Superior temporal gyrus (tissue), 1 donor: Measurements from ENCODE around the gene STT3A.

Source experiments
- DNase-seq: peaks from one replicate; pipeline ENCODE4 v3.0.0-alpha.2; 2016; ENCODE audit errors: extremely low spot score

Gene STT3A

DNA sequence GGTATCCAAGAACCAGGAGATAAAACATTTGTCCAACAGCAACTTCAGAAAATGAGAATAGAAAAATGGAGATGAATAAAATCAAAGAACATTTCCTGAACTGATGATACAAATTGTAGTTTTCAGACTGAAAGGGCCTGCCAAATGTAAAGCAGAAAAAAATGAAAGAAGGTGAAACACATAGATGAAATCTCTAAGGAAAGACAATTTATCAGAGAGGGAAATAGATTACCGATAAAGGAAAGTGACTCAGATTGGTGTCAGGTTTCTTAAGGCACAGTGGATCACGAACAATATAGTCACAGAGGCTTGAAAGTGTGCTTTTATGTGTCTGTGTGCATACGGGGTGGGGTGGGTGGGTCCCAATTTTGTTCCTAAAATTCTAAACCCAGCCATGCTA lies 4.1 kb upstream of the STT3A start:
- DNase-seq, result no peak

- peak; percentile 26 for DNase-seq
These were observed 875 bp upstream of the STT3A start for GRCh38 chr11:125591649-125592304.

DNA sequence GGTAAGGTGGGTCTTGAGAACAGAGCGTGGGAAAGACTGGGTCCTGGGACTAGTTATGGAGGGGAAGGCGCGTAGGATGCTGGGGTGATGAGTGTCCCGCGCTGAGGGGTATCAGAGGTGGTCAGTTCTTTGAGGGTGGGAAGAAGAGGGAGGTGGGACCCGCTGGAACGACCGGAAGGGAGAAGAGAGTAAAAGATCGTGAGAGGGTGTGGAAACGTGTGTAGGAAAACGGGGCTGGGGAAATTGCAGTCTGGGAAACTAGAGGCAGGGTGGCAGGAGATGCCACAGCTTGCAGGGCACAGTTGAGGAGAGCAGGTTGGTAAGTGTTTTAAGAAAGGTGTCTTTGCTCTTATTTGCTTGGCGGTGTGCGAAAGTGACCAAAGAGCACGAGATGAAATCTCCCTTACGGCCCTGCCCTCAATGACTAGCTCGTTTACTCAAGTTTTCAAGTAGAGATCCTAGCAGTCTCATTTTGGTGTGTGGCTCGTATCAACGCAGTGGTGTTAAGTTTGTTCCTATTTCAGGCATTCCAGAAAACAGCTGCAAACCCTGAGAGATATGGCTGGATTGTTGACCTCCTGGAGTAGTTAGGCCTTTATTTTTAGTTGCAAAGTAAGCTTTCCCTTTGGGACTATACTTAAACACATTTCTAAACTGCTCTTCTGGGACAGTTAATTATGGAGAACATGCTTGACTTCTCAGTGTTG lies 615 bp downstream of the STT3A start:
- DNase-seq, result no peak

DNA sequence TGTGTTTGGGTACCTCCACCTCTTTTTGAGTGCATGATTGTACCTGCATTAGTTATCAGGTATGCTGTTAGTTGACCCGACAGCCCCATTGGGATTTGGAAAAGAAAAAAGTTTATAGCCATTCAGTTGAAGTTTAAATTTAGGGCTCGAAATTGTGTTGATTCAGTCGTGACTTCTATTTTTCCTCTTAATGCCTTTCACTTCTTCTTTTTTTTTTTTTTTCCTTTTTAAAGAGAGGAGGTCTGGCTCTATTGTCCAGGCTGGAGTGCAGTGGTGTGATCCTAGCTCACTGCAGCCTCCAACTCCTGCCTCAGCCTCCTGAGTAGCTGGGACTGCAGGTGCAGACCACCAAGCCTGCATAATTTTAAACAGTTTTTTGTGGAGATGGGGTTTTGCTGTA lies 2.3 kb downstream of the STT3A start:
- DNase-seq, result no peak

GRCh38 chr11:125600663-125601062 lies 8.0 kb downstream of the STT3A start:
- no peak for DNase-seq

GRCh38 chr11:125603207-125603606 lies 10.6 kb downstream of the STT3A start:
- DNase-seq, result no peak

DNA sequence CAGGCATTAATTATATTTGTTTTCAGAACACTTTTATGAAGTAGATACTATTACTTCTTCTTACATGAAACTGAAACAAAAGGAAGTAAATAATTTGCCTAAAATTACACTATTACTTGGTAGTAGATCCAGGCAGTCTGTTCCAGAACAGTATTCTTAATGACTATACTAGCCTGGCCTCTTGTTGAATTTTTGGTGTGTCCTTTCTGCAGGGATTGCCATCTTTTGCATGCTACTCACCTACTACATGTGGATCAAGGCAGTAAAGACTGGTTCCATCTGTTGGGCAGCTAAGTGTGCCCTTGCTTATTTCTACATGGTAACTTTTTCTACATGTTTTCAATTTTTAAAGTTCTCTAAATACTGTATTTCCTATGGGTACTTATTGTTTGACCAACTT lies 12.8 kb downstream of the STT3A start:
- DNase-seq, result no peak

GRCh38 chr11:125609545-125609944 lies 16.9 kb downstream of the STT3A start:
- no peak for DNase-seq

- no peak for DNase-seq
These were observed 25.7 kb downstream of the STT3A start for GRCh38 chr11:125618383-125618782.

GRCh38 chr11:125621995-125622394 lies 29.3 kb downstream of the STT3A start:
- no peak for DNase-seq

DNA sequence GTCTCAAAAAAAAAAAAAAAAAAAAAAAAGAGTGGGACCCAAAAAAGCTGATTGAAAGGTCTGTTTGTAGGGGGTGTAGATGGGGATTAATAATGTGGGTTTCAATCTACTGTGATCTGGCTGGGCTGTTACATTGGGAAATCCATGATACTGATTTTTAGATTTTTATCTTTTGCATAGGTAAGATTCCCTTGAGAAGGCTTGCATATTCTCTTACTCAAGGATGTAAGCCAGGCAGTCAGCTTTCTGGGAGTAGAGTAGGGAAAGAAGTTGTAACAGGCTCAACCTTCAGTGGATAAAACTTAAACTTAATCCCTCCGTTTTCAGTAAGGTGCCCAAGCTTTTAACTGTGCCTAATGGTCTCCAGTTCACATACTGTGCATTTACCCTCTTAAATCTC lies 30.4 kb downstream of the STT3A start:
- no peak for DNase-seq

DNA sequence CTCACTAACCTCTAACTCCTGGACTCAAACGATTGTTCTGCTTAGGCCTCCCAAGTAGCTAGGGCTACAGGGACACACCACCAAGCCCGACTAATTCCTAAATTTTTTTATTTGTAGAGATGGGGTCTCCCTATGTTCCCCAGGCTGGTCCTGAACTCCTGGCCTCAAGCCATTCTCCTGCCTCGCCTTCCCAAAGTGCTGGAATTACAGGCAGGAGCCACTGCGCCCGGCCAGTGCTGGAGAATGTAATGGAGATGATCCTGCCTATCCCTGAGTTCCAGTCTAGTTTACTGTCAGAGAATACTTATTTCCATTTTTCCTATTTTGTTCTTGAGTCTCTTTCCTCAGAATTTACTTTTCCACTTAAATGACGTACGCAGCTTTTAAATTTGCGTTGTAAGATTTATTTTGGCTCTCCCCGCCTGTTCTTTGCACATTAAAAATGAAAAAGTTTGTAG lies 32.1 kb downstream of the STT3A start, which contains the start of gene CHEK1:
TSS of gene CHEK1 (plus strand) at position 408 of the 458 bp plus-strand sequence. CDS start 1,606 bp downstream, outside the sequence.
- DNase-seq, result no peak

GRCh38 chr11:125625225-125625629 lies 32.6 kb downstream of the STT3A start:
- DNase-seq, result no peak

DNA sequence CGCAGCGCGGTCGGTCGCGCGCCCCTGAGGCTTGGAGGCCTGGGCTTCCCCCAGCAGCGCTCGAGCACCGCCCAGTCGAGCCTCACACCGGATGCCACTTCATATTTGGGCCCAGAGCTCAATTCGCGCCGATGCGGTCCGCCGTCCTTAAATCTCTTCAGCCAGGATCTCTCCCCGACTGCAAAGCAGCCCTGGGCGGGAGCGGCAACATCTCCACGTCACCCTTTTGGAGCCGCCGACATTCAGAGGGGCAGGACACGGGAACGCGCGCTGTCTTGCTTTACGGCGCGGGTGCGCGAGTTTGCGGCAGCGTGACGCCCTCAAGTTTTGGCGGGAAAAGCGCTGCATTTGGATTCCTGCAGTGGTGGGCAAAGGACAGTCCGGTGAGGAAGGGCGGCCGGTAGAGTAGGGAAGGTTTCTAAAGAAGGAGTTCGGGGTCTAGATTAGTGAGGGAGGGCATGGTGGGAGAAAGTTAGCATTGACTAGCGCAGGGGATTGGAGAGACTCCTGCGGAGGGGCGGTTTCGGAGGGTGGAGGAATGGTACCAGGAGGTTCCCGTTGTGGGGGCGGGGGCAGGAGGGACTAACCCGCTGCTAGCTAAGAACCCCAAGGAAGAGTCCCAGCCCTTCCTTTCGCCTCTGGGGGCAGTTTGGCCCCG lies 33.1 kb downstream of the STT3A start:
- peak; percentile 95 for DNase-seq

GRCh38 chr11:125626288-125626950 lies 33.8 kb downstream of the STT3A start:
- peak; percentile 30 for DNase-seq

- no peak for DNase-seq
These were observed 34.7 kb downstream of the STT3A start for GRCh38 chr11:125627236-125627910.

GRCh38 chr11:125637840-125638239 lies 45.2 kb downstream of the STT3A start:
- no peak for DNase-seq

- DNase-seq, result no peak
These were observed 45.7 kb downstream of the STT3A start for GRCh38 chr11:125638315-125638714.

- no peak for DNase-seq
These were observed 53.2 kb downstream of the STT3A start for GRCh38 chr11:125645871-125646270.

- DNase-seq, result no peak
These were observed 57.0 kb downstream of the STT3A start for GRCh38 chr11:125649465-125650166.

DNA sequence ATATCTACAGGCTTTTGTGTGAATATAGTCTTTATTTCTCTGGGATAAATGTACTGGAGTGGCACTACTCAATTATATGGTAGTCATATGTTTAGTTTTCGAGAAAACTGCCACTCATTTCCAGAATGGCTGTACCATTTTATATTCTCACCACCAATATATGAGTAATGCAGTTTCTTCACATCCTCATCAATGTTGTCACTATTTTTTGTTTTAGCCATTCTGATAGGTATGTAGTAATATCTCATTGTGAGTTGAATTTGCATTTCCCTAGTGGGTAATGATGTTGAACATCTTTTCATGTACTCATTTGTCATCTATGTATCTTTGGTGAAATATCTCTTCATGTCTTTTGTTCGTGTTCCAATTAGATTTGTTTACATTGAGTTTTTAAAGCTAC lies 70.0 kb downstream of the STT3A start:
- no peak for DNase-seq
